ENCODE measurements around the gene MANSC4.

MANSC4 gene

GRCh38 chr12:27779920-27780611 lies at the start of gene MANSC4, which contains the start of gene KLHL42:
MANSC4 (minus strand) TSS chr12:27780236; CDS start chr12:27771276, 8,960 bp downstream.
KLHL42 (plus strand) TSS chr12:27780233; CDS start chr12:27780331, 98 bp downstream.
- in situ Hi-C loops (cut with HindIII; ENCODE audit: low sequenced_read_pairs), result no loop called here

GRCh38 chr12:27828196-27828595 lies 48.2 kb upstream of the MANSC4 start:
- in situ Hi-C loops (cut with HindIII; ENCODE audit: low sequenced_read_pairs), result no loop called here

GRCh38 chr12:27826076-27826475 lies 46.0 kb upstream of the MANSC4 start:
- in situ Hi-C loops (cut with HindIII; ENCODE audit: low sequenced_read_pairs), result no loop called here

GRCh38 chr12:27824126-27824842 lies 44.2 kb upstream of the MANSC4 start:
- in situ Hi-C loops (cut with HindIII; ENCODE audit: low sequenced_read_pairs), result no loop called here

GRCh38 chr12:27823038-27823437 lies 43.0 kb upstream of the MANSC4 start:
- in situ Hi-C loops (cut with HindIII; ENCODE audit: low sequenced_read_pairs), result no loop called here

GRCh38 chr12:27822076-27822712 lies 42.2 kb upstream of the MANSC4 start:
- in situ Hi-C loops (cut with HindIII; ENCODE audit: low sequenced_read_pairs), result no loop called here

GRCh38 chr12:27821259-27821973 lies 41.4 kb upstream of the MANSC4 start:
- in situ Hi-C loops (cut with HindIII; ENCODE audit: low sequenced_read_pairs), result no loop called here

GRCh38 chr12:27820564-27820963 lies 40.5 kb upstream of the MANSC4 start:
- in situ Hi-C loops (cut with HindIII; ENCODE audit: low sequenced_read_pairs), result no loop called here

- in situ Hi-C loops (cut with HindIII; ENCODE audit: low sequenced_read_pairs), result no loop called here
These were observed 38.4 kb upstream of the MANSC4 start for GRCh38 chr12:27818401-27818918.

- in situ Hi-C loops (cut with HindIII; ENCODE audit: low sequenced_read_pairs), result no loop called here
These were observed 37.7 kb upstream of the MANSC4 start for GRCh38 chr12:27817766-27818165.

GRCh38 chr12:27814851-27815591 lies 35.0 kb upstream of the MANSC4 start:
- in situ Hi-C loops (cut with HindIII; ENCODE audit: low sequenced_read_pairs), result no loop called here

GRCh38 chr12:27814411-27814810 lies 34.4 kb upstream of the MANSC4 start:
- in situ Hi-C loops (cut with HindIII; ENCODE audit: low sequenced_read_pairs), result no loop called here

- in situ Hi-C loops (cut with HindIII; ENCODE audit: low sequenced_read_pairs), result no loop called here
These were observed 32.5 kb upstream of the MANSC4 start for GRCh38 chr12:27812502-27812901.

GRCh38 chr12:27810756-27811155 lies 30.7 kb upstream of the MANSC4 start:
- in situ Hi-C loops (cut with HindIII; ENCODE audit: low sequenced_read_pairs), result no loop called here

- in situ Hi-C loops (cut with HindIII; ENCODE audit: low sequenced_read_pairs), result no loop called here
These were observed 28.8 kb upstream of the MANSC4 start for GRCh38 chr12:27808841-27809240.

GRCh38 chr12:27807063-27807703 lies 27.1 kb upstream of the MANSC4 start:
- in situ Hi-C loops (cut with HindIII; ENCODE audit: low sequenced_read_pairs), result no loop called here

GRCh38 chr12:27806259-27806658 lies 26.2 kb upstream of the MANSC4 start:
- in situ Hi-C loops (cut with HindIII; ENCODE audit: low sequenced_read_pairs), result no loop called here

GRCh38 chr12:27805238-27805637 lies 25.2 kb upstream of the MANSC4 start:
- in situ Hi-C loops (cut with HindIII; ENCODE audit: low sequenced_read_pairs), result no loop called here

- in situ Hi-C loops (cut with HindIII; ENCODE audit: low sequenced_read_pairs), result no loop called here
These were observed 22.9 kb upstream of the MANSC4 start for GRCh38 chr12:27802936-27803335.

GRCh38 chr12:27802511-27802910 lies 22.5 kb upstream of the MANSC4 start:
- in situ Hi-C loops (cut with HindIII; ENCODE audit: low sequenced_read_pairs), result no loop called here
